CD14-positive monocyte (primary cell): ENCODE data around the gene OR13G1. TPM values are rescaled to one million over a fixed set of nuclear protein-coding genes. Genes with fewer than 3 reads are reported as not detected.
A peak's percentile ranks its signal among the peaks of the same experiment; 100 is the strongest.

Experiments
- DNase-seq, 3 donors: peaks; one replicate each; pipeline ENCODE4 v3.0.0-alpha.2; 2011 to 2022
- H2AFZ ChIP-seq: 2 replicates; pipeline ENCODE4 v1.6.0; 2012; ENCODE audit warnings: mild to moderate bottlenecking, low read depth, low read length, inconsistent platforms; ENCODE audit not compliant: insufficient read depth, poor library complexity, severe bottlenecking
- H3K27ac ChIP-seq, 2 donors: 1 replicate in 1 of 2; 2 replicates in 1 of 2; pipeline ENCODE4 v1.5.1; 2012 to 2013; ENCODE audit warnings: low read length in 2 of 2, control low read depth in 1 of 2, inconsistent platforms in 1 of 2, low read depth in 1 of 2, mild to moderate bottlenecking in 1 of 2
- H3K27me3 ChIP-seq, 2 donors: one replicate each; pipeline versions ENCODE4 v1.6.0 to v1.6.1; 2011 to 2013; ENCODE audit warnings: low read length in 2 of 2; ENCODE audit not compliant: control insufficient read depth in 2 of 2, insufficient read depth in 2 of 2
- H3K36me3 ChIP-seq, 2 donors: replicated peaks in 1 of 2; 1 replicate in 1 of 2; 2 replicates in 1 of 2; pipeline versions ENCODE4 v1.5.1 to v1.6.1; 2012 to 2013; ENCODE audit warnings: low read length in 2 of 2, control low read depth in 1 of 2, inconsistent platforms in 1 of 2, mild to moderate bottlenecking in 1 of 2; ENCODE audit not compliant: insufficient read depth in 2 of 2, control insufficient read depth in 1 of 2
- H3K4me1 ChIP-seq, 2 donors: 1 replicate in 1 of 2; 2 replicates in 1 of 2; pipeline versions ENCODE4 v1.5.1 to v1.6.1; 2012 to 2013; ENCODE audit warnings: low read length in 2 of 2, control low read depth in 1 of 2, inconsistent platforms in 1 of 2, mild to moderate bottlenecking in 1 of 2, moderate library complexity in 1 of 2; ENCODE audit not compliant: insufficient read depth in 2 of 2, control insufficient read depth in 1 of 2
- H3K4me2 ChIP-seq: replicated peaks from 2 replicates; pipeline ENCODE3; 2012; ENCODE audit warnings: low read length, moderate library complexity, mild to moderate bottlenecking; ENCODE audit not compliant: poor library complexity, severe bottlenecking; ENCODE audit errors: extremely low read depth
- H3K4me3 ChIP-seq, 3 experiments: fragments of 200-600 bp in 1 of 3; sonication (generic) in 1 of 3; replicated peaks in 1 of 3; 1 replicate in 2 of 3; 2 replicates in 1 of 3; pipeline ENCODE4 v1.5.1; 2011 to 2013; ENCODE audit warnings: low read length in 3 of 3, mild to moderate bottlenecking in 3 of 3, control low read depth in 2 of 3, low read depth in 2 of 3, inconsistent platforms in 1 of 3, moderate library complexity in 1 of 3
- H3K79me2 ChIP-seq: 2 replicates; pipeline ENCODE4 v1.6.0; 2012; ENCODE audit warnings: mild to moderate bottlenecking, control low read depth, inconsistent platforms, low read length, moderate library complexity; ENCODE audit not compliant: insufficient read depth
- H3K9ac ChIP-seq: 2 replicates; pipeline ENCODE4 v1.6.0; 2017; ENCODE audit warnings: low read length, mild to moderate bottlenecking; ENCODE audit not compliant: insufficient read depth, poor library complexity, severe bottlenecking
- H3K9me3 ChIP-seq, 2 donors: replicated peaks in 1 of 2; 1 replicate in 1 of 2; 2 replicates in 1 of 2; pipeline versions ENCODE4 v1.5.1 to v1.6.1; 2012 to 2013; ENCODE audit warnings: low read length in 2 of 2, control low read depth in 1 of 2; ENCODE audit not compliant: control insufficient read depth in 1 of 2, insufficient read depth in 1 of 2
- H4K20me1 ChIP-seq: 2 replicates; pipeline ENCODE4 v1.6.0; 2012; ENCODE audit warnings: mild to moderate bottlenecking, low read length, control low read depth, moderate library complexity; ENCODE audit not compliant: insufficient read depth
- H3K27ac Mint-ChIP-seq, 7 donors: one replicate each; pipeline ENCODE4 v1.8.0; 2020; ENCODE audit warnings: mild to moderate bottlenecking in 7 of 7, mixed read lengths in 7 of 7, moderate library complexity in 6 of 7, inconsistent platforms in 2 of 7
- H3K27me3 Mint-ChIP-seq, 3 donors: one replicate each; pipeline ENCODE4 v1.8.0; 2021 to 2022; ENCODE audit warnings: low read depth in 3 of 3, mild to moderate bottlenecking in 3 of 3, mixed read lengths in 3 of 3, moderate library complexity in 3 of 3, inconsistent platforms in 1 of 3
- H3K36me3 Mint-ChIP-seq, 2 donors: one replicate each; pipeline ENCODE4 v1.8.0; 2020; ENCODE audit warnings: mixed read lengths in 2 of 2, inconsistent platforms in 1 of 2, mild to moderate bottlenecking in 1 of 2
- H3K4me1 Mint-ChIP-seq: one replicate; pipeline ENCODE4 v1.8.0; 2020; ENCODE audit warnings: mild to moderate bottlenecking, mixed read lengths
- H3K4me3 Mint-ChIP-seq, 2 donors: one replicate each; pipeline ENCODE4 v1.8.0; 2020; ENCODE audit warnings: mild to moderate bottlenecking in 2 of 2, mixed read lengths in 2 of 2, moderate library complexity in 1 of 2
- H3K9me3 Mint-ChIP-seq, 7 donors: one replicate each; pipeline ENCODE4 v1.8.0; 2020 to 2022; ENCODE audit warnings: mixed read lengths in 7 of 7, mild to moderate bottlenecking in 6 of 7, moderate library complexity in 6 of 7, inconsistent platforms in 2 of 7
- CTCF ChIP-seq: fragments of 200-600 bp; IDR thresholded peaks from one replicate; pipeline ENCODE4 v1.8.0; 2022; ENCODE audit warnings: antibody characterized with exemption, mild to moderate bottlenecking
- WGBS: methylation state at CpG from one replicate; pipeline ENCODE4 v1.1.5; 2013; ENCODE audit warnings: missing lambda C conversion rate; ENCODE audit not compliant: insufficient coverage; 5-methylcytosine and 5-hydroxymethylcytosine counted together
- intact Hi-C, 2 donors: fragments of 100-400 bp; cut with micrococcal nuclease; formaldehyde crosslinking; loops; one replicate each; pipeline versions ENCODE4 v1.15.0 to v1.15.1; 2023
- polyA plus RNA-seq, 3 donors: library from polyadenylated mRNA; depleted of rRNA in 1 of 3; unstranded in 2 of 3; stranded (reverse) in 1 of 3; fragments of 300-500 nt in 2 of 3; fragments of >200 nt in 1 of 3; fragmentation: Illumina TruSeq in 2 of 3; gene quantifications; 1 replicate in 2 of 3; 2 replicates in 1 of 3; pipeline ENCODE4 v1.2.3, GENCODE V29; 2012 to 2021

Gene OR13G1
- polyA plus RNA-seq, 3 donors, result not detected

- no peak overlapping the region for H3K27ac ChIP-seq
- H3K4me2 ChIP-seq, result no peak overlapping the region
- H3K4me1 Mint-ChIP-seq, result peaks cover 13% of the 10 kb centered on the region
- 20% methylated on average over 1 of the region's 2 CpGs for WGBS
- H3K4me3 ChIP-seq, result no peak overlapping the region
- H3K9me3 ChIP-seq, result no peaks in the 10 kb centered on the region
- no peaks in the 10 kb centered on the region for H3K36me3 ChIP-seq
- no peaks in the 10 kb centered on the region for H3K79me2 ChIP-seq
- TF ChIP-seq CTCF, result no peak
- no peak overlapping the region for H3K4me3 Mint-ChIP-seq
- no peaks in the 10 kb centered on the region for H3K27me3 Mint-ChIP-seq
- H3K9me3 Mint-ChIP-seq, result peaks cover 0 to 2% (median 0%) of the 10 kb centered on the region in 7 donors
- H3K4me1 ChIP-seq, result no peaks in the 10 kb centered on the region
- H3K27ac Mint-ChIP-seq, result no peak overlapping the region
- H4K20me1 ChIP-seq, result no peaks in the 10 kb centered on the region
- intact Hi-C loops, result no loop called here
- no peaks in the 10 kb centered on the region for H3K27me3 ChIP-seq
- no peak overlapping the region for H2AFZ ChIP-seq
- no peak overlapping the region for H3K9ac ChIP-seq
- DNase-seq, result no peak
- H3K36me3 Mint-ChIP-seq, result no peaks in the 10 kb centered on the region
Measured at GRCh38 chr1:247647864-247648263, 31.7 kb downstream of the OR13G1 start.

- H3K4me1 Mint-ChIP-seq, result peaks cover 13% of the 10 kb centered on the region
Measured at GRCh38 chr1:247646867-247647266, 32.7 kb downstream of the OR13G1 start.

More at GRCh38 chr1:247646867-247647266, 32.7 kb downstream of the OR13G1 start:
- Mint-ChIP-seq H3K36me3 (no peaks in the 10 kb centered on the region), H3K27ac (no peak overlapping the region), H3K9me3 (peaks cover 0 to 2% (median 0%) of the 10 kb centered on the region in 7 donors), H3K4me3 (no peak overlapping the region), H3K27me3 (no peaks in the 10 kb centered on the region)
- Histone ChIP-seq H3K4me2 (no peak overlapping the region), H3K4me1 (no peaks in the 10 kb centered on the region), H3K9ac (no peak overlapping the region), H3K27me3 (no peaks in the 10 kb centered on the region), H3K27ac (no peak overlapping the region), H3K79me2 (no peaks in the 10 kb centered on the region), H3K36me3 (no peaks in the 10 kb centered on the region), H4K20me1 (no peaks in the 10 kb centered on the region), H3K9me3 (no peaks in the 10 kb centered on the region), H2AFZ (no peak overlapping the region), H3K4me3 (no peak overlapping the region)
- WGBS, result no CpG with 5 or more reads among the region's 4 CpGs
- peak; percentile 15 to 29 (median 15) for DNase-seq
- TF ChIP-seq CTCF, result no peak
- intact Hi-C loops, result no loop called here
